ENCODE measurements around the gene PTPN18.

DNA sequence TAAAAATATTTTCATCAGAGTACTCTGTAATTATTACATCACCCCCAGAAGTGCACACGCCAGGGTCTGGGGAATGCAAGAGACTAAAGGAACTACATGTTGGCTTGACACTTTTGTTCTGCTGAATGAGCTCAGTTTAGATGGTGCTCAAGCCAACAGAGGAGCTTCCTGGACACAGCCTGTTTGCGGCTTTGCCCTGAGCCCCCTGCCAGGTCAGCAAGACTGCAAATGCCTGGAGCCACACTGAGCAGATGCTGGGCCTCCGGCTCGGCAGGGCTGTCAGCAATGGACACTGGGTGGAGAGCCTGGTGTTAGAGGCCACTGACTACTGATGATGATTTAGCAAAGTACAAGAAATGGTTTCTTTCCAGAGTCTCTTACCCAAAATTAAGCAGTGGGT, 31.9 kb downstream of the PTPN18 start:
- TF ChIP-seq, protein P1, sequence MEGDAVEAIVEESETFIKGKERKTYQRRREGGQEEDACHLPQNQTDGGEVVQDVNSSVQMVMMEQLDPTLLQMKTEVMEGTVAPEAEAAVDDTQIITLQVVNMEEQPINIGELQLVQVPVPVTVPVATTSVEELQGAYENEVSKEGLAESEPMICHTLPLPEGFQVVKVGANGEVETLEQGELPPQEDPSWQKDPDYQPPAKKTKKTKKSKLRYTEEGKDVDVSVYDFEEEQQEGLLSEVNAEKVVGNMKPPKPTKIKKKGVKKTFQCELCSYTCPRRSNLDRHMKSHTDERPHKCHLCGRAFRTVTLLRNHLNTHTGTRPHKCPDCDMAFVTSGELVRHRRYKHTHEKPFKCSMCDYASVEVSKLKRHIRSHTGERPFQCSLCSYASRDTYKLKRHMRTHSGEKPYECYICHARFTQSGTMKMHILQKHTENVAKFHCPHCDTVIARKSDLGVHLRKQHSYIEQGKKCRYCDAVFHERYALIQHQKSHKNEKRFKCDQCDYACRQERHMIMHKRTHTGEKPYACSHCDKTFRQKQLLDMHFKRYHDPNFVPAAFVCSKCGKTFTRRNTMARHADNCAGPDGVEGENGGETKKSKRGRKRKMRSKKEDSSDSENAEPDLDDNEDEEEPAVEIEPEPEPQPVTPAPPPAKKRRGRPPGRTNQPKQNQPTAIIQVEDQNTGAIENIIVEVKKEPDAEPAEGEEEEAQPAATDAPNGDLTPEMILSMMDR (IDR thresholded peaks at IDR 0.05): no peak
- TF ChIP-seq POLR2A (IDR thresholded peaks at IDR 0.05): no peak
